Right atrium auricular region (tissue), 2 donors: ENCODE results near the gene FAM149A. TPM values are rescaled to one million over a fixed set of nuclear protein-coding genes. Genes with fewer than 3 reads are reported as not detected.
A peak's percentile ranks its signal among the peaks of the same experiment; 100 is the strongest.

ENCODE experiments used
- DNase-seq: peaks from one replicate; pipeline ENCODE4 v3.0.0-alpha.2; 2019; ENCODE audit warnings: low spot score
- H3K27ac ChIP-seq, 2 donors: fragments of 200-600 bp; sonication (generic); 1 replicate in 1 of 2; 2 replicates in 1 of 2; pipeline ENCODE4 v1.5.1; 2016 to 2019
- H3K27me3 ChIP-seq, 2 donors: fragments of 200-600 bp; sonication (generic); one replicate each; pipeline versions ENCODE4 v1.5.1 to v1.6.0; 2017 to 2019
- H3K36me3 ChIP-seq: fragments of 200-600 bp; sonication (generic); one replicate; pipeline ENCODE4 v1.5.1; 2016
- H3K4me1 ChIP-seq, 2 donors: fragments of 200-600 bp; sonication (generic); one replicate each; pipeline versions ENCODE4 v1.5.1 to v1.6.0; 2017 to 2019
- H3K4me3 ChIP-seq, 2 donors: fragments of 200-600 bp; sonication (generic); 1 replicate in 1 of 2; 2 replicates in 1 of 2; pipeline ENCODE4 v1.5.1; 2017 to 2019; ENCODE audit warnings: mild to moderate bottlenecking in 1 of 2, moderate library complexity in 1 of 2
- H3K9me3 ChIP-seq, 2 donors: fragments of 200-600 bp; sonication (generic); one replicate each; pipeline ENCODE4 v1.5.1; 2019
- CTCF ChIP-seq, 2 donors: fragments of 200-600 bp; sonication (generic); IDR thresholded peaks; one replicate each; pipeline ENCODE4 v1.5.1; 2019; ENCODE audit warnings: antibody characterized with exemption in 2 of 2
- total RNA-seq, 2 donors: library from RNA; depleted of rRNA; stranded (reverse); fragments of >200 nt; gene quantifications; one replicate each; pipeline ENCODE4 v1.1.0, GENCODE V29; 2016

Gene FAM149A
- total RNA-seq, 2 donors from 2014 or later: 6.7 to 6.8 TPM

GRCh38 chr4:186068581-186069348 is 35.7 kb upstream of the FAM149A start, which contains the start of gene TLR3:
Gene TLR3, plus strand, starts transcription at chr4:186069156. Its CDS starts 7,464 bp downstream, at chr4:186076620.
- no peaks in the 10 kb centered on the region for H3K27me3 ChIP-seq
- no peaks in the 10 kb centered on the region for H3K36me3 ChIP-seq
- no peak for DNase-seq
- H3K4me1 ChIP-seq: peaks cover 0 to 10% of the 10 kb centered on the region in 2 donors
- no peaks in the 10 kb centered on the region for H3K9me3 ChIP-seq
- peak within 1 kb of the TSS; percentile 43 to 61 for H3K27ac ChIP-seq
- peak within 1 kb of the TSS; percentile 49 to 55 for H3K4me3 ChIP-seq
- TF ChIP-seq CTCF (IDR thresholded peaks at IDR 0.05): no peak

GRCh38 chr4:186069729-186070128 is 34.8 kb upstream of the FAM149A start:
- no peaks in the 10 kb centered on the region for H3K27me3 ChIP-seq
- H3K4me1 ChIP-seq: peaks cover 0 to 10% of the 10 kb centered on the region in 2 donors
- H3K4me3 ChIP-seq: peak overlapping the region; percentile 49 to 55
- no peak for DNase-seq
- H3K27ac ChIP-seq: no peak overlapping the region
- H3K36me3 ChIP-seq: no peaks in the 10 kb centered on the region
- no peaks in the 10 kb centered on the region for H3K9me3 ChIP-seq
- TF ChIP-seq CTCF (IDR thresholded peaks at IDR 0.05): no peak

- no peaks in the 10 kb centered on the region for H3K36me3 ChIP-seq
- DNase-seq: no peak
- H3K27ac ChIP-seq: no peak overlapping the region
- no peak overlapping the region for H3K4me3 ChIP-seq
- no peak for TF ChIP-seq CTCF (IDR thresholded peaks at IDR 0.05)
- no peaks in the 10 kb centered on the region for H3K9me3 ChIP-seq
- peaks cover 0 to 10% of the 10 kb centered on the region in 2 donors for H3K4me1 ChIP-seq
- no peaks in the 10 kb centered on the region for H3K27me3 ChIP-seq
These were observed 32.0 kb upstream of the FAM149A start for GRCh38 chr4:186072516-186072915.

- no peak overlapping the region for H3K4me3 ChIP-seq
- no peak for TF ChIP-seq CTCF (IDR thresholded peaks at IDR 0.05)
- H3K9me3 ChIP-seq: no peaks in the 10 kb centered on the region
- no peak for DNase-seq
- H3K27ac ChIP-seq: peak overlapping the region; percentile 18 to 42
- H3K4me1 ChIP-seq: peaks cover 0 to 9% of the 10 kb centered on the region in 2 donors
- no peaks in the 10 kb centered on the region for H3K27me3 ChIP-seq
- no peaks in the 10 kb centered on the region for H3K36me3 ChIP-seq
These were observed 30.3 kb upstream of the FAM149A start for GRCh38 chr4:186074189-186074588.

GRCh38 chr4:186078981-186079638 is 25.4 kb upstream of the FAM149A start:
- Histone ChIP-seq H3K4me1 (no peaks in the 10 kb centered on the region), H3K9me3 (no peaks in the 10 kb centered on the region), H3K36me3 (no peaks in the 10 kb centered on the region), H3K27ac (no peak overlapping the region), H3K27me3 (no peaks in the 10 kb centered on the region), H3K4me3 (no peak overlapping the region)
- TF ChIP-seq CTCF (IDR thresholded peaks at IDR 0.05): no peak
- DNase-seq: no peak
